Thymus (tissue), 11 donors: ENCODE data around the gene HIVEP1. TPM values are rescaled to one million over a fixed set of nuclear protein-coding genes. Genes with fewer than 3 reads are reported as not detected.
A peak's percentile ranks its signal among the peaks of the same experiment; 100 is the strongest.

ENCODE experiments used
- DNase-seq, 9 donors: peaks; one replicate each; pipeline ENCODE4 v3.0.0-alpha.2; 2013; ENCODE audit warnings: low spot score in 9 of 9, low read depth in 6 of 9, missing footprints in 1 of 9
- H3K27ac ChIP-seq, 2 donors: one replicate each; pipeline ENCODE4 v1.5.1; 2013; ENCODE audit warnings: control low read depth in 1 of 2, low read depth in 1 of 2, low read length in 1 of 2, mild to moderate bottlenecking in 1 of 2, moderate library complexity in 1 of 2
- H3K27me3 ChIP-seq, 2 donors: one replicate each; pipeline ENCODE4 v1.5.1; 2013; ENCODE audit warnings: low read length in 1 of 2; ENCODE audit not compliant: control insufficient read depth in 2 of 2, insufficient read depth in 1 of 2
- H3K36me3 ChIP-seq, 2 donors: one replicate each; pipeline ENCODE4 v1.5.1; 2013; ENCODE audit warnings: low read length in 1 of 2, mild to moderate bottlenecking in 1 of 2, moderate library complexity in 1 of 2; ENCODE audit not compliant: control insufficient read depth in 2 of 2, insufficient read depth in 2 of 2
- H3K4me1 ChIP-seq, 2 donors: one replicate each; pipeline ENCODE4 v1.5.1; 2013; ENCODE audit warnings: low read length in 2 of 2; ENCODE audit not compliant: control insufficient read depth in 2 of 2, insufficient read depth in 2 of 2
- H3K4me3 ChIP-seq, 2 donors: one replicate each; pipeline ENCODE4 v1.5.1; 2013; ENCODE audit warnings: low read length in 2 of 2, control low read depth in 1 of 2, mild to moderate bottlenecking in 1 of 2
- H3K9me3 ChIP-seq, 2 donors: one replicate each; pipeline ENCODE4 v1.5.1; 2013; ENCODE audit warnings: low read length in 1 of 2, mild to moderate bottlenecking in 1 of 2; ENCODE audit not compliant: control insufficient read depth in 2 of 2, insufficient read depth in 1 of 2
- WGBS: extraction: QIAGEN DNeasy Blood & Tissue Kit; methylation state at CpG from one replicate; pipeline ENCODE4 v1.1.7; 2013; 5-methylcytosine and 5-hydroxymethylcytosine counted together
- polyA plus RNA-seq: library from polyadenylated mRNA; stranded (reverse); fragments of 200-250 nt; gene quantifications from one replicate; pipeline ENCODE4 v1.2.3, GENCODE V29; 2013
- total RNA-seq: library from RNA; stranded (reverse); fragments of 120-200 nt; gene quantifications from one replicate; pipeline ENCODE4 v1.2.4, GENCODE V29; 2013
- donor health status: healthy.

The HIVEP1 gene
- total and polyA plus RNA-seq, 2 donors: 8.7 to 24.9 TPM

DNA sequence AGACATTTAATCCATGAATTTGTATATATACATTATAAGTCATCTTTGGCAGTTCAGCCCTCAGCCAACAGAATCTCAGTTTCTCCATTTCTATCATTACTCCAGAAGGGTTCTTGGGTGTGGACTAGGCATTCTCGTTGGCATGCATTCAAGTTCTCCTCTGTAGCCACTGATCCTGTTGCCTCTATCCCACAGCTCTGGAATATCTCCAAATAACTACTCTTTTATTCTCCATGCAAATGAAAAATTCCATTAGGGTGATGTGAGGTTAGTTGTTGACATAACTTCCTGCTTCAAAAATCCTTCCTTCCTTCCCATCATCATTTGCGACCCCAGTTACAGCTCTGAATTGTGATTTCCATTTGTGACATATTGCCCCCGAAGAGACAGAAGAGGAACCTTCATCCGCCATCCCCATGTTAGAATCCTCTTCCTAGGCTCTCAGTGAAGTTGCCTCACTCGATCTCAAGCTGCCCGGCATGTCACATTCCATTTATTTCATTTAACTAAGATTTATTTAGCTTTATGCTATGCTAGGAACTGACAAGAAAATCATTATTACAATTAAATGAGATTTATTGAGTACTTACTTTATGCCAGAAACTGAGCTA is 184.3 kb downstream of the HIVEP1 start:
- Histone ChIP-seq H3K27ac (no peak overlapping the region), H3K9me3 (no peaks in the 10 kb centered on the region), H3K4me3 (no peak overlapping the region), H3K36me3 (no peaks in the 10 kb centered on the region), H3K27me3 (no peaks in the 10 kb centered on the region), H3K4me1 (no peaks in the 10 kb centered on the region)
- WGBS: 94% methylated on average over 6 of the region's 6 CpGs
- no peak for DNase-seq

DNA sequence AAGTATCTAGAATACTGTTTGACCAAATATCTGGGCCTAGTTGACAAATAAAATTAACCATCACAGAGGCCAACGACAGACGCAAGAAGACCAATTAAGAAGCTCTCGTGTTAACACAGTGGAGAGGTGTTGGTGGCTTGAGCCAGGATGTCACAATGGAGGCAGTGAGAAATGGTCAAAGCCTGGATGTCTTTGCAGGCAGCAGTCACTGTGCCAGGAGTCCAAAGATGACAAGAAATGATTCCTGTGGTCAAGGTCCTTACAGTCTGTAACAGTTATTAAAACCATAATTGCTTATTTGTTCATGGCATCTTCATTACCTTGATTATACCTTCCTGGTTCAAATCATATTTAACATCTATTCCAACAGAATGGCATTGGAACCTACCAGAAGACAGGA is 186.7 kb downstream of the HIVEP1 start:
- DNase-seq: no peak
- no peaks in the 10 kb centered on the region for H3K27me3 ChIP-seq
- 98% methylated on average over 3 of the region's 3 CpGs for WGBS
- no peaks in the 10 kb centered on the region for H3K36me3 ChIP-seq
- no peak overlapping the region for H3K4me3 ChIP-seq
- H3K4me1 ChIP-seq: no peaks in the 10 kb centered on the region
- no peaks in the 10 kb centered on the region for H3K9me3 ChIP-seq
- H3K27ac ChIP-seq: no peak overlapping the region

DNA sequence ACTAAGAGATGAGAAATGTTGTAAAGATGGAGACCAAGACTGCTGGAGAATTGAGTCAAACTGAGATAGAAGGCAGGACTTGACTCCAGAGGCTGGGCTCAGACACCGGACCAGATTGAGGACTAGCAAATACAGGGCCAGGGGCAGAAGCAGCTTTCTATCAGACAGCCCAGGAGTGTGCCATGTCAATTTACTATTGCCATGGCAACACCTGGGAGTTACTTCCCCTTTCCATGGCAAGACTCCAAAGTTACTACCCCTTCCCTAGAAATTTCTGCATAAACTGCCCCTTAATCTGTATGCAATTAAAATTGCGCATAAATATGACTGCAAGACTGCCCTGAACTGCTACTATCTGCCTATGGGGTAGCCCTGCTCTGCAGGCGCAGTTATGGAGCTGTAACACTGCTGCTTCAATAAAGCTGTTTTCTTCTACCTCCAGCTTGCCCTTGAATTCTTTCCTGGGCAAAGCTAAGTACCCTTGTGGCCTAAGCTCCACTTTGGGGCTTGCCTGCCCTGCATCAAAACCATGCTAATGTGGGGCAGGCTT is 188.0 kb downstream of the HIVEP1 start:
- DNase-seq: no peak
- no peaks in the 10 kb centered on the region for H3K4me1 ChIP-seq

DNA sequence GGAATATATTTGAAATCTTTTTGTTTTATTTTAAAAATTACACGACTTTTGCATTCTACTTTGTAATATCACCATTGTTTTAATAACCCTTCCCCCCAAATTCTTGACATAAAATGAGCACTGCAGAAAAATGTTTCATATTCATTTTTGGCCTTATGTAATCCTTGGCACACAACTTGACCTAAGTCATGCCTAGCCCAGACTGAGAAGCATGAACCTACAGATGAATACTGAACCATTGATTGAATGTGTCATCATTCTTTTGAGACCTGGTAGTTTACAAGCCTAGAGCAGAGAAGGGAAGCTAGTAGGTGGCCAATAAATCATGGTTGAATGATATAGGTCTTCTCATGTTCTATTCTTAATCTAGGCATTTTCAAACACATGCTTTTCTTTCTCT is 188.6 kb downstream of the HIVEP1 start:
- no peak overlapping the region for H3K27ac ChIP-seq
- no peaks in the 10 kb centered on the region for H3K36me3 ChIP-seq
- no peaks in the 10 kb centered on the region for H3K27me3 ChIP-seq
- WGBS: 95% methylated on average over 1 of the region's 1 CpG
- H3K4me3 ChIP-seq: no peak overlapping the region
- no peaks in the 10 kb centered on the region for H3K9me3 ChIP-seq
- no peak for DNase-seq
- H3K4me1 ChIP-seq: no peaks in the 10 kb centered on the region

More for the DNA sequence above, 188.0 kb downstream of the HIVEP1 start:
- H3K36me3 ChIP-seq: no peaks in the 10 kb centered on the region
- WGBS: 98% methylated on average over 3 of the region's 3 CpGs
- H3K27me3 ChIP-seq: no peaks in the 10 kb centered on the region
- no peak overlapping the region for H3K4me3 ChIP-seq
- no peaks in the 10 kb centered on the region for H3K9me3 ChIP-seq
- H3K27ac ChIP-seq: no peak overlapping the region

DNA sequence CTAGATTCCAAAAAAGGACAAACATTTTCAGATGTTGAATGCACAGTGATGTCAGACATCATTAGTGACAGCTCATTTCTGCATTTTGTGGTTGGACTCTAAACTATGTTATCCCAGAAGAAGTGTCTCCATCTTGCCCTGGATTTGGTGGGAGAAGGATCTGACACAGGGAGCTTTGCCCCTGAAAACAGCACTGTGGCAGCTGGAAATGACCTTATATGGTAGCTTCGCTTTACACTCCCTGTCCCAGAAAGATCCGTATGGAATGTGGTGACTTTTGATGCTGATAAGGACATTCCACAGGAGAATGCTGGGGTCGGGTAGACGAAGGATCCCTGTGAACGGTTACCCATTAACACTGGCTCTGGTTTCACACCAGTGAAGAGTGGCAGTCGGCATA is 190.9 kb downstream of the HIVEP1 start:
- Histone ChIP-seq H3K9me3 (no peaks in the 10 kb centered on the region), H3K27me3 (no peaks in the 10 kb centered on the region), H3K4me3 (no peak overlapping the region), H3K27ac (no peak overlapping the region), H3K36me3 (no peaks in the 10 kb centered on the region), H3K4me1 (no peaks in the 10 kb centered on the region)
- DNase-seq: no peak
- 96% methylated on average over 6 of the region's 6 CpGs for WGBS

DNA sequence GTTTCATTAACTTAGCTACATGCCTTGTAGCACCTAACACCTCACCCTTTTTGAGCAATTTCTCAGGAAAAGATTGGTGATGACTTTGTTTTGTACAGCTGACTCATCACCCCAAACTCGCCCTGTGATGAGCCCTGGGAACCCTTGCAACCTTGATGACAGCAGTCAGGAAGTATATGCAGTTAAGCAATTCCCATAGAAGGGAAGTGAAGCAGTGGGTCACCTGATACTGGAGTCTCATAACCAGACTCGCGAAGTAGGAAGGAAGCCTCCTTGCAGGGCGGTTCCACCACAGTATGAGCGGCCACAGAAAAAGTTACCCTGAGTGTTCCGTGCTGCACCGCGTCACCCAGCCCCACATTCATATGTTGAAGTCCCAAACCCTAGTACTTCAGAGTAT is 196.1 kb downstream of the HIVEP1 start:
- H3K27me3 ChIP-seq: no peaks in the 10 kb centered on the region
- no peaks in the 10 kb centered on the region for H3K36me3 ChIP-seq
- no peak overlapping the region for H3K27ac ChIP-seq
- WGBS: 94% methylated on average over 8 of the region's 8 CpGs
- peak in 1 of 9 donors; percentile 9 for DNase-seq
- no peak overlapping the region for H3K4me3 ChIP-seq
- no peaks in the 10 kb centered on the region for H3K4me1 ChIP-seq
- H3K9me3 ChIP-seq: no peaks in the 10 kb centered on the region

DNA sequence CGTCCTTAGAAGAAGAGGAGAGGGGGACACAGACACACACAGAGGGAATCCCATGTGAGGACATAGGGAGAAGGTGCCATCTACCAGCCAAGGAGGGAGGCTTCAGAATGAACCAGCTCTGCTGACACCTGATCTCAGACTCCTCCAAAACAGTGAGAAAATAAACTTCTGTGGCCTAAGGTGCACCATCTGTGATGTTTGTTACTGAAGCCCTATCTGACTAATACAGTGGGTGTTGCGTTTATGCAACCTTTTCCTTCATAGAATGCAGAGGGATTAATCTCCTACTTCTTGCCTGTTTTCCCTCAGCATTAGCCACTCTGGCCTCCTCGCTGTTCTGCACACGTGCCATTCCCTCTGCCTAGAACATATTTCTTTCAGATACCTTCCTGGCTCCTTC is 196.6 kb downstream of the HIVEP1 start:
- Histone ChIP-seq H3K4me3 (no peak overlapping the region), H3K27me3 (no peaks in the 10 kb centered on the region), H3K4me1 (no peaks in the 10 kb centered on the region), H3K9me3 (no peaks in the 10 kb centered on the region), H3K36me3 (no peaks in the 10 kb centered on the region), H3K27ac (no peak overlapping the region)
- DNase-seq: no peak
- 98% methylated on average over 4 of the region's 4 CpGs for WGBS

Other genes with a start within 250 kb of the HIVEP1 start
- 7.0 TPM for gene ADTRP, start 233.5 kb upstream of the HIVEP1 start, total RNA-seq
- gene ADTRP, start 233.5 kb upstream of the HIVEP1 start, polyA plus RNA-seq: 7.7 TPM